K562 (cell line): ENCODE data around the gene AK5. TPM values are rescaled to one million over a fixed set of nuclear protein-coding genes. Genes with fewer than 3 reads are reported as not detected.

Experiments
- ATAC-seq: fragments of 200-7000 bp; cut with Tn5 transposase; 3 replicates; pipeline ENCODE4 v1.9.1; 2020; ENCODE audit warnings: moderate library complexity
- BruUV-seq: library from RNA; stranded (reverse); fragments of 400-500 nt; replicated peaks from 2 replicates; lab custom pipeline; 2021; lab: Mats Ljungman, UMichigan
- CTCF ChIA-PET: fragments of 300-600 bp; formaldehyde crosslinking; extraction: SDS; loops from one replicate; lab custom pipeline; 2021; ENCODE audit warnings: low intra/inter-chr PET ratio; lab: Yijun Ruan, JAX
- POLR2A ChIA-PET: fragments of 300-600, 350-650 bp; sonication (Branson Sonifier 250); formaldehyde crosslinking; extraction: SDS; loops from one replicate; lab custom pipeline; 2021; ENCODE audit warnings: antibody characterized with exemption, inconsistent platforms; lab: Yijun Ruan, JAX
- DNase-seq, 4 experiments: peaks; one replicate each; pipeline versions ENCODE4 v3.0.0 to v3.0.0-alpha.2; 2011 to 2018; ENCODE audit warnings: low spot score in 3 of 4, mixed read lengths in 3 of 4; ENCODE audit errors: extremely low read depth in 1 of 4
- FAIRE-seq: peaks from 2 replicates; lab custom pipeline; 2011; peaks lifted over from hg19 to GRCh38; lab: Jason Lieb, UNC
- H2AFZ ChIP-seq: 2 replicates; pipeline ENCODE4 v1.6.0; 2011; ENCODE audit warnings: low read depth, low read length, control low read depth, inconsistent platforms
- H3K27ac ChIP-seq: fragments of 200-600 bp; 3 replicates; pipeline ENCODE4 v1.8.0; 2011; ENCODE audit warnings: low read depth, mild to moderate bottlenecking, control low read depth, inconsistent platforms, low read length, moderate library complexity, mixed read lengths; ENCODE audit errors: extremely low read depth
- H3K27me3 ChIP-seq, 2 experiments: fragments of 300-600 bp in 1 of 2; 2 replicates in 1 of 2; 3 replicates in 1 of 2; pipeline versions ENCODE4 v1.6.0 to v1.8.0; 2011; ENCODE audit warnings: inconsistent platforms in 2 of 2, low read length in 2 of 2, mild to moderate bottlenecking in 1 of 2, mixed read lengths in 1 of 2, moderate library complexity in 1 of 2; ENCODE audit not compliant: control insufficient read depth in 2 of 2, insufficient read depth in 2 of 2
- H3K36me3 ChIP-seq: fragments of 300-600 bp; 3 replicates; pipeline ENCODE4 v1.8.0; 2011; ENCODE audit warnings: mild to moderate bottlenecking, low read length, inconsistent platforms; ENCODE audit not compliant: control insufficient read depth, insufficient read depth
- H3K4me1 ChIP-seq, 2 experiments: fragments of 200-600 bp in 1 of 2; replicated peaks in 1 of 2; 2 replicates in 1 of 2; 3 replicates in 1 of 2; pipeline versions ENCODE4 v1.5.1 to v1.8.0; 2011; ENCODE audit warnings: inconsistent platforms in 2 of 2, low read length in 2 of 2, mild to moderate bottlenecking in 1 of 2, mixed read lengths in 1 of 2, moderate library complexity in 1 of 2; ENCODE audit not compliant: control insufficient read depth in 2 of 2, insufficient read depth in 2 of 2
- H3K4me2 ChIP-seq: 2 replicates; pipeline ENCODE4 v1.6.1; 2011; ENCODE audit warnings: low read length, control low read depth, inconsistent platforms, mixed read lengths; ENCODE audit not compliant: insufficient read depth
- H3K4me3 ChIP-seq: fragments of 200-600 bp; sonication (generic), shearing (Covaris generic); 2 replicates; pipeline ENCODE4 v1.5.1; 2016; ENCODE audit warnings: control low read depth, inconsistent platforms
- H3K79me2 ChIP-seq: fragments of 200-600 bp; 3 replicates; pipeline ENCODE4 v1.8.0; 2011; ENCODE audit warnings: low read length, inconsistent platforms; ENCODE audit not compliant: control insufficient read depth, insufficient read depth
- H3K9ac ChIP-seq, 2 experiments: 2 replicates each; pipeline versions ENCODE4 v1.6.0 to v1.6.1; 2011; ENCODE audit warnings: low read depth in 2 of 2, low read length in 2 of 2, control low read depth in 1 of 2, inconsistent platforms in 1 of 2, mild to moderate bottlenecking in 1 of 2, mixed read lengths in 1 of 2; ENCODE audit not compliant: insufficient read depth in 1 of 2
- H3K9me1 ChIP-seq: one replicate; pipeline ENCODE4 v1.6.0; 2011; ENCODE audit warnings: inconsistent platforms, mild to moderate bottlenecking, low read length, moderate library complexity; ENCODE audit not compliant: control insufficient read depth, insufficient read depth
- H3K9me3 ChIP-seq: replicated peaks from 2 replicates; pipeline ENCODE4 v1.5.1; 2011; ENCODE audit warnings: low read depth, low read length, inconsistent platforms; ENCODE audit not compliant: control insufficient read depth, insufficient read depth
- H4K20me1 ChIP-seq: replicated peaks from 2 replicates; pipeline ENCODE4 v1.6.1; 2011; ENCODE audit warnings: low read length, inconsistent platforms, mixed read lengths; ENCODE audit not compliant: control insufficient read depth, insufficient read depth
- CBFA2T3 ChIP-seq: fragments of 450-650 bp; IDR thresholded peaks from 2 replicates; pipeline ENCODE4 v1.6.1; 2017
- ETV1 ChIP-seq: fragments of 450-650 bp; conservative IDR thresholded peaks from 2 replicates; pipeline ENCODE4 v1.6.1; 2016; ENCODE audit warnings: missing genetic modification characterization, control low read depth, low read depth, missing compliant biosample characterization
- HDAC1 ChIP-seq, 2 experiments: fragments of 450-650 bp; IDR thresholded peaks; 2 replicates each; pipeline ENCODE4 v1.6.1; 2016 to 2017; ENCODE audit warnings: inconsistent platforms in 1 of 2, mild to moderate bottlenecking in 1 of 2, moderate library complexity in 1 of 2
- MEIS2 ChIP-seq: fragments of 450-650 bp; IDR thresholded peaks from 2 replicates; pipeline ENCODE4 v1.6.1; 2014; ENCODE audit warnings: mild to moderate bottlenecking; ENCODE audit not compliant: partially characterized antibody
- SAFB ChIP-seq: fragments of 200-400 bp; formaldehyde crosslinking; IDR thresholded peaks from 2 replicates; pipeline ENCODE4 v1.6.1; 2017; ENCODE audit warnings: low read depth, low read length, borderline replicate concordance
- TEAD1 ChIP-seq, 2 experiments: fragments of 450-650 bp in 1 of 2; sonication (generic) in 1 of 2; formaldehyde crosslinking; IDR thresholded peaks; 2 replicates each; pipeline versions ENCODE4 v1.4.0 to v1.8.0; 2020 to 2022; ENCODE audit warnings: mild to moderate bottlenecking in 2 of 2, missing genetic modification reagents in 1 of 2
- ZNF174 ChIP-seq: fragments of 250-450 bp; sonication (Bioruptor Pico); IDR thresholded peaks from 2 replicates; pipeline ENCODE4 v1.4.0; 2020; ENCODE audit warnings: mild to moderate bottlenecking
- WGBS: fragments of 100-300 bp; shearing (Covaris generic); methylation state at CpG from one replicate; pipeline ENCODE4 v1.1.6; 2016; ENCODE audit warnings: low coverage, mixed read lengths; ENCODE audit not compliant: insufficient coverage; ENCODE audit errors: missing lambda C conversion rate; 5-methylcytosine and 5-hydroxymethylcytosine counted together
- in situ Hi-C: fragments of 300-500 bp; cut with MboI; formaldehyde crosslinking; loops from 4 replicates; pipeline ENCODE4 v1.15.0; 2018; ENCODE audit warnings: inconsistent platforms, mixed read lengths
- intact Hi-C: fragments of 100-400 bp; cut with micrococcal nuclease; formaldehyde crosslinking; loops from 2 replicates; pipeline ENCODE4 v1.14.2; 2022
- polyA plus RNA-seq, 8 experiments: library from polyadenylated mRNA; depleted of rRNA in 4 of 8; stranded (reverse) in 5 of 8; unstranded in 3 of 8; fragments of >200 nt; fragmentation: Nextera tagmentation in 2 of 8; fragmentation: Illumina TruSeq in 1 of 8; extraction: Ambion mirVana in 2 of 8; extraction: Trizol in 1 of 8; gene quantifications; 2 replicates each; pipeline versions ENCODE4 v1.2.1 to v1.2.3, GENCODE V29; 2011 to 2014; ENCODE audit warnings: inconsistent platforms in 1 of 8, missing spikeins in 1 of 8
- total RNA-seq, 7 experiments: library from RNA; depleted of rRNA in 6 of 7; stranded (reverse); fragments of >200 nt in 6 of 7; fragmentation: Illumina TruSeq in 2 of 7; extraction: Trizol in 2 of 7; gene quantifications; 2 replicates each; pipeline versions ENCODE4 v1.2.1 to v1.2.3, GENCODE V29; 2011 to 2021; ENCODE audit warnings: low replicate concordance in 1 of 7
- TF ChIP-seq, protein P1 (sequence below): sonication (generic); formaldehyde crosslinking; IDR thresholded peaks from 2 replicates; pipeline ENCODE4 v1.8.1; 2023; ENCODE audit warnings: mild to moderate bottlenecking, missing genetic modification reagents, moderate library complexity
- TF ChIP-seq, protein P2 (sequence below): fragments of 250-450 bp; sonication (Bioruptor Pico); IDR thresholded peaks from 2 replicates; pipeline ENCODE4 v1.4.0; 2020; ENCODE audit warnings: mild to moderate bottlenecking
- TF ChIP-seq, protein P3 (sequence below), 2 experiments: IDR thresholded peaks in 1 of 2; conservative IDR thresholded peaks in 1 of 2; 2 replicates each; pipeline ENCODE4 v1.6.1; 2016; ENCODE audit warnings: low read depth in 2 of 2, mild to moderate bottlenecking in 1 of 2, missing compliant biosample characterization in 1 of 2, missing genetic modification characterization in 1 of 2, moderate library complexity in 1 of 2

AK5 gene
- total and polyA plus RNA-seq, 9 of the 15 experiments (the other 6 are each of a cell fraction or from before 2014, with no cell fraction given) = 0.06 TPM; not detected in 8

DNA sequence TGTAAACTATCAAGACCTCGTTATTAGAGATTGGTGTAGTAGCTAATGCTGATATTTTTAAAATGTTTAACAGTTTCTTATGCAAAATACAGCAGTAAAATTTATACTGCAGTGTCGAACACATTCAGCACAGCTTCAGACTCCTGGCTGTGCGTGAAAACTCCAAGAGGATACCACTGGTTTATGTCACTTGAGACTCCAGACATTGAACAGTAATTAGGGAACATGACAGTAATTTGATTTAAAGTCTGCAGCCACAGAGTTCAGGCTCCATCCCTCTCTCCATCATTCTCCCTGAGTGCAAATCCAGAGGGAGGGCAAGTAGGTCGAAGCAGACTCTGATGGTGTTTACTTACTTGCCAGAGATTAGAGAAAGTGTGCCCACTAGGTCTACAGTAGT lies 94.2 kb downstream of the AK5 start (continued):
- TF ChIP-seq, protein P1, sequence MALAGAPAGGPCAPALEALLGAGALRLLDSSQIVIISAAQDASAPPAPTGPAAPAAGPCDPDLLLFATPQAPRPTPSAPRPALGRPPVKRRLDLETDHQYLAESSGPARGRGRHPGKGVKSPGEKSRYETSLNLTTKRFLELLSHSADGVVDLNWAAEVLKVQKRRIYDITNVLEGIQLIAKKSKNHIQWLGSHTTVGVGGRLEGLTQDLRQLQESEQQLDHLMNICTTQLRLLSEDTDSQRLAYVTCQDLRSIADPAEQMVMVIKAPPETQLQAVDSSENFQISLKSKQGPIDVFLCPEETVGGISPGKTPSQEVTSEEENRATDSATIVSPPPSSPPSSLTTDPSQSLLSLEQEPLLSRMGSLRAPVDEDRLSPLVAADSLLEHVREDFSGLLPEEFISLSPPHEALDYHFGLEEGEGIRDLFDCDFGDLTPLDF = no peak
- no peak for TF ChIP-seq TEAD1 (CRISPR knock-in tag; IDR thresholded peaks at IDR 0.05)
- no peak for TF ChIP-seq ZNF174 (CRISPR knock-in tag)
- TF ChIP-seq, protein P2, sequence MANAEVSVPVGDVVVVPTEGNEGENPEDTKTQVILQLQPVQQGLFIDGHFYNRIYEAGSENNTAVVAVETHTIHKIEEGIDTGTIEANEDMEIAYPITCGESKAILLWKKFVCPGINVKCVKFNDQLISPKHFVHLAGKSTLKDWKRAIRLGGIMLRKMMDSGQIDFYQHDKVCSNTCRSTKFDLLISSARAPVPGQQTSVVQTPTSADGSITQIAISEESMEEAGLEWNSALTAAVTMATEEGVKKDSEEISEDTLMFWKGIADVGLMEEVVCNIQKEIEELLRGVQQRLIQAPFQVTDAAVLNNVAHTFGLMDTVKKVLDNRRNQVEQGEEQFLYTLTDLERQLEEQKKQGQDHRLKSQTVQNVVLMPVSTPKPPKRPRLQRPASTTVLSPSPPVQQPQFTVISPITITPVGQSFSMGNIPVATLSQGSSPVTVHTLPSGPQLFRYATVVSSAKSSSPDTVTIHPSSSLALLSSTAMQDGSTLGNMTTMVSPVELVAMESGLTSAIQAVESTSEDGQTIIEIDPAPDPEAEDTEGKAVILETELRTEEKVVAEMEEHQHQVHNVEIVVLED (CRISPR knock-in tag) = no peak

DNA sequence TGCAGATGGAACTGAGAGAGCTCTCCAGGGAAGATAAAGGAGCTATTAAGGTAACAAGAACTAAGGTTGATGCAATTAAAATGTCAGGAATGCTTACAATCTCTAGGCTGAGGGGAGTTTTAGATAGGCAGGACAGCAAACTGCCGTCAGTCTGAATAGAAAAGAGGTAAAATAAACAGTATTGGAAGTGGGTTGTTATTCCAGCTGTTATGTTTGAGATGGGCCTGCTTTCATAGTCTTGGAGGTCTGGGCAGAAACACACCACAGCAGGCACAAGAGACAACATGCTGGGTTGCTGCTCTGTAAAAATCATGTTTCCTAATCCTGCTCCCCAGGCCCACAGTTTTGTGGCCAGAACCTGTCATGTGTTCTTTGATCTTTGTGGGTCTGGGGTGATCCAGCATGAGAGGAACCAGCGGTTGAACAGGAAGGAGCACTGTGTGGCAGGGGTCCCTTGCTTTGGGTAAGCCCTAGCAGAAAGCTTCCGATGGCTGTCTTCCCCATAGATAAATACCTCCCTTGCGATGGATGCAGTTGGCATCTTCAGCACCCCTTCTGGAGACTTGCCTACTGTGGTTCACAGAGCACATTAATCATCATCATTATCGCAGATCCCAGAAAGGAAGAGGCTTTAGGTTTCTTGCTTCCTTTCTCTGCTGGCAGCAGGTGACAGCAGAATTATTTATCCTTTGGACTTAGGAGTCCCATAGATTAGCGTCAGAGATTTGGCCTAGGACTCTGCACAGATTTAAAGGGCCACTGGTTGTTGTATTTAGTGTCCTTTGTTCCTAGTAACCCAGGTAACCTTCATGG lies 97.1 kb downstream of the AK5 start:
- Histone ChIP-seq H3K4me2 (no peak overlapping the region), H3K9ac (no peak overlapping the region), H2AFZ (no peak overlapping the region), H3K79me2 (no peaks in the 10 kb centered on the region), H3K36me3 (no peaks in the 10 kb centered on the region), H3K4me3 (no peak overlapping the region), H3K4me1 (no peaks in the 10 kb centered on the region), H3K9me3 (no peaks in the 10 kb centered on the region), H3K9me1 (no peaks in the 10 kb centered on the region), H3K27ac (no peak overlapping the region), H4K20me1 (no peaks in the 10 kb centered on the region), H3K27me3 (no peaks in the 10 kb centered on the region)
- no TSS peak for BruUV-seq
- 3% methylated on average over 6 of the region's 6 CpGs for WGBS
- TF ChIP-seq SAFB (no peak), CBFA2T3 (peak; percentile 8; the same call in 1 of the 2 replicates), MEIS2 (peak; percentile 41), ETV1 (tag) (peak; percentile 58), HDAC1 (IDR thresholded peaks at IDR 0.05) (no peak)
- TF ChIP-seq, protein P3, sequence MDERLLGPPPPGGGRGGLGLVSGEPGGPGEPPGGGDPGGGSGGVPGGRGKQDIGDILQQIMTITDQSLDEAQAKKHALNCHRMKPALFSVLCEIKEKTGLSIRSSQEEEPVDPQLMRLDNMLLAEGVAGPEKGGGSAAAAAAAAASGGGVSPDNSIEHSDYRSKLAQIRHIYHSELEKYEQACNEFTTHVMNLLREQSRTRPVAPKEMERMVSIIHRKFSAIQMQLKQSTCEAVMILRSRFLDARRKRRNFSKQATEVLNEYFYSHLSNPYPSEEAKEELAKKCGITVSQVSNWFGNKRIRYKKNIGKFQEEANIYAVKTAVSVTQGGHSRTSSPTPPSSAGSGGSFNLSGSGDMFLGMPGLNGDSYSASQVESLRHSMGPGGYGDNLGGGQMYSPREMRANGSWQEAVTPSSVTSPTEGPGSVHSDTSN (CRISPR knock-in tag; IDR thresholded peaks at IDR 0.05; ENCODE audit: low read depth) = no peak
- TF ChIP-seq, protein P3 (tag; conservative IDR thresholded peaks at IDR 0.05; ENCODE audit: low read depth) = peak; percentile 67
- no peak for ATAC-seq
- POLR2A ChIA-PET = interaction anchor here (1.4 kb wide), 1 partner anchor 13 kb away, joined by 4 read pairs; no protein-coding TSS in a partner anchor
- no peak for FAIRE-seq
- no peak for DNase-seq
- CTCF ChIA-PET = no interaction called here
- intact Hi-C loops = no loop called here
- in situ Hi-C loops = no loop called here
